ENCODE data around the gene TUBG1. TPM values are rescaled to one million over a fixed set of nuclear protein-coding genes. Genes with fewer than 3 reads are reported as not detected.
A peak's percentile ranks its signal among the peaks of the same experiment; 100 is the strongest.

The TUBG1 gene
- total and polyA plus RNA-seq, 2 of the 8 experiments (the other 6 are each of a cell fraction or from before 2014, with no cell fraction given), result 109 to 208 TPM

DNA sequence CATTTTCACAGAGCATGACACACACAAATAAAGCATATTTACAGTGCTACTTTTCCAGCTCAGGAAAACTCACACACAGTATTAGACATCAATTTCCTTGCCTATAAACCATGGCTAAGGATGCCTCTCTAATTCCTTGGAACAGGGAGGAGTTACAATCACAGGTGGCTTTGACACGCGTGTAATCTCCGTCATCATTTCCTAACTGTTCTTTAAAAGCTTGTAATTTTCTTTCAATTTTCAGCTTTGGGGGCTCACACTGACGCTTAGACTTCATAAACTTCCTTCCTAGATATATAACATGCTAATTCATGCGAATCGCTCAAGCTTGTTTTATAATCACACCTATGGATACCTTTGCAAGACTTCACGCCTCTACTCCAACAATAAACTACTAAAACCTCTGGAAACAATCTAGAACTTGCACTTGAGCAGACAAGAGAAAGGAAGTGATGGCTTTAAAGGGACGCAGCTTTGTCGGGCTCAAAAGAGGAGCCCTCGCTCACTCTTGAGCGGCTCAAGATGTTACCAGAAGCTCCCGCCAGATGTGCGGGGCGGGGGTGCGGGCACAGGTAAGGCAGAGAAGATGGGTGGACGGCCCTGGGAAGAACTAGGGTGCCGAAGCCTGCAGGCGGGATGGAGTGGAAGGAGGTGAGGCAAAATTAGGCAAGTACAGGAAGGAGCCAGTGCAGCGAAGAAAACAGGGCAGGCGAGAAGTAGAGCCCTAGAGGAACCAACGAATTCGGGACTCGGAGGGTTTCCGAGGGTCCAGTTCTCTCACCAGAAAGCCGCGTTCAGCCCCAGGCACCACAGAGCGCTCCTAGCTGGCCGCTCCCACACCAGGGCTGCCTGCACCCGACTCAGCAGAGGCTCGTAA, 940 bp upstream of the TUBG1 start:
- H3K14ac ChIP-seq (ENCODE audit: insufficient read length), result no peak overlapping the region
- FAIRE-seq, result no peak
- peaks cover 8 to 49% of the 10 kb centered on the region in 2 experiments for H3K79me2 ChIP-seq (ENCODE audit: control insufficient read depth in 1 of 2, insufficient read depth in 2 of 2, low read length in 2 of 2)
- no peak overlapping the region for H2BK15ac ChIP-seq (ENCODE audit: low read length)
- peak overlapping the region; percentile 26; the same call in 1 of the 2 replicates for H2AFZ ChIP-seq (ENCODE audit: low read length)
- peaks cover 0 to 4% (median 2%) of the 10 kb centered on the region in 4 experiments; a peak in 6 of 7 replicates for H3K4me1 ChIP-seq (replicated peaks in 1 of 4; ENCODE audit: control insufficient read depth in 3 of 4, insufficient read depth in 4 of 4, low read length in 3 of 4)
- H3K4me2 ChIP-seq (ENCODE audit: insufficient read depth in 1 of 2, low read depth in 2 of 2, low read length in 2 of 2), result peak overlapping the region; percentile 73 to 94
- H2BK20ac ChIP-seq (ENCODE audit: low read length), result no peak overlapping the region
- peak overlapping the region; percentile 54 to 76 (median 70) for H3K9ac ChIP-seq (replicated peaks in 1 of 4; ENCODE audit: extremely low read depth in 1 of 4, low read depth in 3 of 4, low read length in 3 of 4)
- no peaks in the 10 kb centered on the region for H3K27me3 ChIP-seq (replicated peaks in 1 of 4; ENCODE audit: control insufficient read depth in 3 of 4, extremely low read depth in 1 of 4, insufficient read depth in 3 of 4, low read length in 3 of 4)
- H3K36me3 ChIP-seq (ENCODE audit: control insufficient read depth in 2 of 4, insufficient read depth in 4 of 4, low read length in 3 of 4), result peaks cover 15 to 22% (median 19%) of the 10 kb centered on the region in 4 experiments; a peak in 7 of 8 replicates
- peaks cover 9% of the 10 kb centered on the region for H3K79me1 ChIP-seq (ENCODE audit: low read depth, low read length)
- peaks cover 0 to 3% of the 10 kb centered on the region in 2 experiments for H4K20me1 ChIP-seq (replicated peaks in 1 of 2; ENCODE audit: control insufficient read depth in 1 of 2, insufficient read depth in 2 of 2, low read length in 2 of 2)
- DNase-seq (ENCODE audit: low read depth in 1 of 2, low spot score in 2 of 2), result no peak
- H2AK5ac ChIP-seq (ENCODE audit: low read depth, low read length), result no peak overlapping the region
- H2BK5ac ChIP-seq (ENCODE audit: low read depth, low read length), result peak overlapping the region; percentile 4
- no peak overlapping the region for H3K4ac ChIP-seq (replicated peaks; ENCODE audit: insufficient read length, low read depth, low read length)
- no peak overlapping the region for H2BK120ac ChIP-seq (replicated peaks; ENCODE audit: low read depth, low read length)
- H4K8ac ChIP-seq (ENCODE audit: extremely low read depth, insufficient read depth, low read length), result peak overlapping the region; percentile 90; the same call in 1 of the 2 replicates
- peaks cover 3% of the 10 kb centered on the region for H3K23me2 ChIP-seq (ENCODE audit: low read depth, low read length)
- no peak overlapping the region for H3K23ac ChIP-seq (ENCODE audit: insufficient read length)
- H3K27ac ChIP-seq (ENCODE audit: low read depth, low read length), result peak overlapping the region; percentile 46; the same call in 1 of the 2 replicates
- H2BK12ac ChIP-seq (ENCODE audit: low read depth, low read length), result no peak overlapping the region
- H3K18ac ChIP-seq (ENCODE audit: extremely low read depth, low read length), result peak overlapping the region; percentile 93
- ChIA-PET CTCF (ENCODE audit: partially characterized antibody) (interaction anchor here (0.7 to 3.1 kb wide), 15 partner anchors 9 to 72 kb away, joined by 3 to 11 read pairs (median 6); partner anchors contain the start of gene PSMC3IP), POLR2A (ENCODE audit: partially characterized antibody) (interaction anchor here (0.7 to 3.6 kb wide), 16 partner anchors 8 to 152 kb away, joined by 3 to 12 read pairs (median 4); partner anchors contain the start of genes MLX, PLEKHH3 and PSMC3IP)
- H3K56ac ChIP-seq (replicated peaks; ENCODE audit: insufficient read length, low read depth, low read length), result peak overlapping the region; percentile 62
- 5% methylated on average over 30 of the region's 30 CpGs; no CpG with 5 or more reads in 1 of the 2 experiments for WGBS, 2 experiments (ENCODE audit: extremely low coverage in 1 of 2, insufficient coverage in 1 of 2, insufficient read length in 1 of 2, insufficient replicate concordance in 2 of 2, low coverage in 1 of 2, low lambda C conversion rate in 2 of 2, missing lambda C conversion rate in 1 of 2)
- H4K91ac ChIP-seq (replicated peaks; ENCODE audit: insufficient read length, low read length), result no peak overlapping the region
- peak overlapping the region; percentile 73 to 98 (median 86) for H3K4me3 ChIP-seq (ENCODE audit: extremely low read depth in 1 of 4, insufficient read depth in 2 of 4, low read depth in 3 of 4, low read length in 4 of 4)
- peak overlapping the region; percentile 59 for H4K5ac ChIP-seq (ENCODE audit: insufficient read length, low read depth, low read length)
- no peaks in the 10 kb centered on the region for H3K9me3 ChIP-seq (ENCODE audit: insufficient read depth in 2 of 2, low read depth in 1 of 2, low read length in 1 of 2)
- TF ChIP-seq, protein P1, sequence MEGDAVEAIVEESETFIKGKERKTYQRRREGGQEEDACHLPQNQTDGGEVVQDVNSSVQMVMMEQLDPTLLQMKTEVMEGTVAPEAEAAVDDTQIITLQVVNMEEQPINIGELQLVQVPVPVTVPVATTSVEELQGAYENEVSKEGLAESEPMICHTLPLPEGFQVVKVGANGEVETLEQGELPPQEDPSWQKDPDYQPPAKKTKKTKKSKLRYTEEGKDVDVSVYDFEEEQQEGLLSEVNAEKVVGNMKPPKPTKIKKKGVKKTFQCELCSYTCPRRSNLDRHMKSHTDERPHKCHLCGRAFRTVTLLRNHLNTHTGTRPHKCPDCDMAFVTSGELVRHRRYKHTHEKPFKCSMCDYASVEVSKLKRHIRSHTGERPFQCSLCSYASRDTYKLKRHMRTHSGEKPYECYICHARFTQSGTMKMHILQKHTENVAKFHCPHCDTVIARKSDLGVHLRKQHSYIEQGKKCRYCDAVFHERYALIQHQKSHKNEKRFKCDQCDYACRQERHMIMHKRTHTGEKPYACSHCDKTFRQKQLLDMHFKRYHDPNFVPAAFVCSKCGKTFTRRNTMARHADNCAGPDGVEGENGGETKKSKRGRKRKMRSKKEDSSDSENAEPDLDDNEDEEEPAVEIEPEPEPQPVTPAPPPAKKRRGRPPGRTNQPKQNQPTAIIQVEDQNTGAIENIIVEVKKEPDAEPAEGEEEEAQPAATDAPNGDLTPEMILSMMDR (IDR thresholded peaks at IDR 0.05; ENCODE audit: control extremely low read depth in 1 of 3, insufficient read depth in 1 of 3, low read depth in 1 of 3, low read length in 3 of 3), result peak in 1 of 3 experiments; percentile 31; a peak in 1 of 4 replicates
- TF ChIP-seq ZNF274 (IDR thresholded peaks at IDR 0.05; ENCODE audit: borderline replicate concordance, extremely low read depth, low read length) (no peak), SAP30 (IDR thresholded peaks at IDR 0.05; ENCODE audit: insufficient read depth, insufficient replicate concordance, low read length) (peak; percentile 64), CHD2 (IDR thresholded peaks at IDR 0.05; ENCODE audit: low read length) (no peak), RAD21 (IDR thresholded peaks at IDR 0.05 in 1 of 2, conservative IDR thresholded peaks at IDR 0.05 in 1 of 2; ENCODE audit: low read depth in 2 of 2, low read length in 2 of 2) (0 out of 4 replicates have a peak, but pooled peaks of 1 of the 2 experiments have one; percentile 23), RXRA (IDR thresholded peaks at IDR 0.05; ENCODE audit: insufficient read depth, low read depth, low read length) (no peak), TAF7 (optimal IDR thresholded peaks at IDR 0.05; ENCODE audit: borderline replicate concordance, low read depth, low read length) (no peak)

Data from H1 (cell line).